ENCODE measurements around the gene PLK3.
A peak's percentile ranks its signal among the peaks of the same experiment; 100 is the strongest.
"Not testable (repeated sequence)": the region's sequence is repeated elsewhere in the genome, so short reads cannot be mapped to it uniquely, and the experiment has no call there.

The PLK3 gene

GRCh38 chr1:44808938-44809917, 9.1 kb downstream of the PLK3 start:
- peak; percentile 44 for DNase-seq (ENCODE audit: low spot score)

DNA sequence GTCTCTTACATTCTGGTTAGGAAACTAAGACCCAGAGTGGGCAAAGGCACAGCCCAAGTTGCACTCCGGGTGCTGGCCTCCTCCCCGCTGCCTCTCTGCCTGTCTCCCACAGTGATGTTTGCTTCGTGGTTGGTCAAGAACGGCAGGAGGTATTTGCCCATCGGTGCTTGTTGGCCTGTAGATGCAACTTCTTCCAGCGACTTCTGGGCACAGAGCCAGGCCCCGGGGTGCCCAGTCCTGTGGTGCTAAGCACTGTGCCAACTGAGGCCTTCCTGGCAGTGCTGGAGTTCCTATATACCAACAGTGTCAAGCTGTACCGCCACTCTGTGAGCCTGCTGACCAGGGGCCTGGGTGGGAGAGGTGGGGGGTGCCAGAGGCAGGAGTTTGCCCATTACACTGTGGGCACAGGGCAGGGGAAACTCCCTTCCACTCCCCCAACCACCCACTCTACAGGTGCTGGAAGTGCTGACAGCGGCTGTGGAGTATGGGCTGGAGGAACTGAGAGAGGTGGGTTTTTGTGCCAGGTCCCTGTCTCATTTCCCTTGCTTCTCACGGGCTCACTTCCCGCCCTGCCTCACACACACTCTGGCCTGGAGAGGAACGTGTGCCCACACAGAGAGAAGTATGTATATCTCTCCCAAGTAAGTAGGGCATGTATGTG, 10.1 kb downstream of the PLK3 start:
- no peak for DNase-seq (ENCODE audit: low spot score)

GRCh38 chr1:44810762-44811105, 10.6 kb downstream of the PLK3 start:
- not testable (repeated sequence) for DNase-seq (ENCODE audit: low spot score)

GRCh38 chr1:44811234-44811633, 11.1 kb downstream of the PLK3 start:
- no peak for DNase-seq (ENCODE audit: low spot score)

GRCh38 chr1:44812822-44813543, 12.8 kb downstream of the PLK3 start:
- DNase-seq (ENCODE audit: low spot score): no peak

GRCh38 chr1:44815926-44816325, 15.7 kb downstream of the PLK3 start:
- not testable (repeated sequence) for DNase-seq (ENCODE audit: low spot score)

DNA sequence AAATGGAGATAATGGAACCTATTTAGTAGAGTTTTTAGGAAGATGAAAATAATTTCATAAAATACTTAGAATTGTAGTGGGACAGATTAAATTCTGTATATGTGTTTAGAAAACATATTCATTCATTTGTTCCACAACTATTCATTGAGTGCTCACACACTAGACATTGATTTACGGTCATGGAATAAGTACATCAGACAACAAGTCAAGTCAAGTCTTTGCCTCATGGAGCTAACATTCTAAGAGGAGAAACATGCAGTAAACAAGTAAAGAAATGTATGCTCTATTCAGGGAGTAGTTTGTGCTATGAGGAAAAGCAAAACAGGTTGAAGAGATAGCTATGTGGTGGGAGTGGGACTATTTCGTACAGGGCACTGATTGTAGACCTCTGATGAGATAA, 17.1 kb downstream of the PLK3 start:
- DNase-seq (ENCODE audit: low spot score): no peak

DNA sequence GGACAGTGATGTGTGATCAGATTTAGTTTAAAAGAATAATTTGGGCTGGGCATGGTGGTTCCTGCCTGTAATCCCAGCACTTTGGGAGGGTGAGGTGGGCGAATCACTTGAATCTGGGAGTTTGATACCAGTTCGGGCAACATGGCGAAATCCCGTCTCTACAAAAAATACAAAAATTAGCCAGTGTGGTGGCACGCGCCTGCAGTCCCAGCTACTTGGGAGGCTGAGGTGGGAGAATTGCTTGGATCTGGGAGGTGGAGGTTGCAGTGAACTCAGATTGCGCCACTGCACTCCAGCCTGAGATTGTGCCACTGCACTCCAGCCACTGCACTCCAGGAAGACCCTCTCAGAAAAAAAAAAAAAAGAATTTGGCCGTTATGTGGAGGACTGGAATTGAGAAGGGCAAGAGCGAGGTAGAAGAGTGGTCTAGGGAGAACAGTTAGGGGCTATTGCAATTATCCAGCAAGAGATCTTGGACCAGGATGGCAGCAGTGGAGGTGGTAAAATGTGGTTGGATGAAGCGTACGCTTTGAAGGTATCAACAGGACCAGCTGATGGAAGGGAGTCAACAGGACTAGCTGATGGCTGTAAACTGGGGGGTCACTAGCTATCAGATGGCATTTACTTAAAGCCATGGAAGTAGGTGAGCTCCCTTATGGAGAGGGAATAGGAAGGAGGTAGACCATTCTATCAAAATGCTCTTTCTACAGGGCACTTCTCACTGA, 17.8 kb downstream of the PLK3 start:
- no peak for DNase-seq (ENCODE audit: low spot score)

- peak; percentile 65 for DNase-seq (ENCODE audit: low spot score)
These were observed 19.0 kb downstream of the PLK3 start for GRCh38 chr1:44819196-44819607.

- peak; percentile 82 for DNase-seq (ENCODE audit: low spot score)
These were observed 19.6 kb downstream of the PLK3 start for GRCh38 chr1:44819608-44820327.

DNA sequence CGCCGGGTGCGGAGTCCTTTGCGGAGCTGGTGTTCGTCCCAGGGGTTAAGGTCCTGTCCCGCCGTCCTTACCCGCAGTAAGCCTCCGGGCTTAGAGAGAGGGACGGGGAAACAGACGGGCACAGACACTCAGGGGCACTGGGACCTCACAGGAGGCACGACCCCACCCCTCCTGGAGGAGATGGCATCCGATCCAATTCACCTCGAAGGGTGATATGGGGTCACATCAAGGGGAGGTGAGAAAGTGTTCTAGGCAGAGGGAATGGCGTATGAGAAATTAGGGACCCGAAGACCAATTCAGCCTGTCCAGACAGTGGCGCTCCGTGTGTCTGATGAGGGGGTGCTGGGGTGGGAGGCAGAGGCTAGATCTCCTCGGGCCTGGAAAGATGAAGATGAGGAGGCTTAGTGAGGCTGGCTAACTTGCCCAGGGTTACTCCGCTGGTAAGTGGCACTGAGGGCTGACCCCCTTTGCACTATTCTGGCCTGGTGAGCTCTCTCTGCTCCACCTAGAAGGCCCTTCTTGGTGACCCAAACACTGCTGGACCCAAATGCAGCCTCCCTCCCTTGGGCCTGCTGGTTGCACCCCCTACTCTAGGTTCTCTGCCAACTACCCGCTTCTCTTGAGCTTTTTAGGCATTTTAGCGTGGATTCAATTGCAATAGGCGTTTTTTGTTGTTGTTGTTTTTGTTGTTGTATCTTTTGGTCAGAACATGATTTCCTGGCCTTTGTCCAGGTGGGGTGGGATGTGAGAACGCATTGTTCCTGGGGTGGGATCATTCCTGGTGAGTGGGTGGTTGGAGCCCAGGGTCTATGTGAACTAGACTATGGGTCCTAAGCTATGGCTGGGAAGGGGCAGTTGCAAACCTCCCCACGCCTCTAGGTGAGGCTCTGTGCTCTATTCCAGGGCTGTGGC, 20.4 kb downstream of the PLK3 start:
- no peak for DNase-seq (ENCODE audit: low spot score)

GRCh38 chr1:44821240-44821715, 21.1 kb downstream of the PLK3 start:
- no peak for DNase-seq (ENCODE audit: low spot score)

DNA sequence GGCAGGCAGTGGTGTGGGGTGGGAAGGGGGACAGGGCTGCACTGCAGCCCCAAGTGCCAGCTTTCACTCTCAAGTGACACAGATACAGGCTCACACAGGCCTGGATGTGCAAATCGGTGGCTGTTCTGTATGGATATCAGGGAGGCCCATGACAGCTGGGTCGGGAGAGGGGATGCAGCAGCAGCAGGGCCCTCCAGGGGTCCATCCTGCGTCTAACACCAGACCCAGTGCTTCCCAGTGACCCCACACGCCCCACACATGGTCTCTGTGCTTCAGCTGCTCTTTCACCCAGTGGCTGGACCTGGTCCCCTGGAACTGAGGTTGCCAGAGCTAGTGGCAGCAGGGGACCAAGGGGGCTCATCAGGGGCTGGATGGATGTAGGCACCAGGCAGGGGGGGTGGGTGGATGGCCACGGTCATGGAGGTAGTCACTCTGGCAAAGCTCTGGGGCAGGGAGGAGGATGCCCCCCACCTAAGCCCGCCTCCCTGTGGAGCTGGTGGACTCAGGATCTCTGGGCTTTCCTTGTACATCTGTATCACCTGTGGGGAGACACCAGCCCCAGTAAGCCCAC, 22.0 kb downstream of the PLK3 start:
- no peak for DNase-seq (ENCODE audit: low spot score)

DNA sequence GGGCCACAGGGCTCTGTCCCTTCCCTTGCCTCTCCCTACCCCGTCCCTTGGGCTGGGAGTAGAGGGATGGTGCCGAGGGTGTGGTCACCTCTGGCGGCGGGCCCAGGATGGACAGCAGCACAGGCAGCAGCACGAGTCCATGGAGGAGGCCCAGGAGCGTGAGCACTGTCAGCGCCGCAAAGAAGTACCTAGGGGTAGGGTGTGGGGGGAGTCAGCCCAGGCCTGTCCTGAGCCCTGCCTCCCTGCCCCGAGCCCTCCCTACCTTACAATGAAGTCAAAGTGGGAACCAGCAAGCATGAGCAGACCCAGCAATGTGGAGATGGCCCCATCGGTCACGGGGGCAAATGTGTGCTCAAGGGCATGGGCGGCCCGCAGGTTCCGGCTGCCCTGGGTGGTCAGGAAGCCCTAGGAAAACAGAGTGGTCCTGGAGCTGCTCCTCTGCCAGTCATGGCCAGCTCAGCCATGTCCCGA, 22.8 kb downstream of the PLK3 start:
- DNase-seq (ENCODE audit: low spot score): no peak

- DNase-seq (ENCODE audit: low spot score): not testable (repeated sequence)
These were observed 24.2 kb downstream of the PLK3 start for GRCh38 chr1:44824392-44824791.

GRCh38 chr1:44826375-44827196, 26.4 kb downstream of the PLK3 start:
- no peak for DNase-seq (ENCODE audit: low spot score)

- DNase-seq (ENCODE audit: low spot score): no peak
These were observed 27.2 kb downstream of the PLK3 start for GRCh38 chr1:44827197-44828002.

Data from hepatic stellate cell (primary cell).